KOPT-K1 (cell line): Measurements from ENCODE around the gene CCR2.
"Not testable (repeated sequence)": the region's sequence is repeated elsewhere in the genome, so short reads cannot be mapped to it uniquely, and the experiment has no call there.

Experiments
- H3K27ac ChIP-seq: fragments of 200-600 bp; sonication (generic); 2 replicates; pipeline ENCODE4 v1.5.1; 2016; ENCODE audit warnings: antibody characterized with exemption, mild to moderate bottlenecking, low read depth, low read length; ENCODE audit not compliant: poor library complexity, severe bottlenecking
- H3K36me3 ChIP-seq: fragments of 200-600 bp; sonication (generic); 2 replicates; pipeline ENCODE4 v1.5.1; 2017; ENCODE audit warnings: antibody characterized with exemption, mild to moderate bottlenecking, low read length, moderate library complexity; ENCODE audit not compliant: insufficient read depth
- H3K9me3 ChIP-seq: fragments of 200-600 bp; sonication (generic); 2 replicates; pipeline ENCODE4 v1.5.1; 2017; ENCODE audit warnings: antibody characterized with exemption, low read length, mild to moderate bottlenecking; ENCODE audit not compliant: insufficient read depth, poor library complexity, severe bottlenecking

CCR2 gene

GRCh38 chr3:46353647-46354410, at the start of gene CCR2:
TSS of gene CCR2 (plus strand) at chr3:46354111. CDS start at chr3:46357528, 3,417 bp downstream.
- Histone ChIP-seq H3K36me3 (no peaks in the 10 kb centered on the region), H3K9me3 (no peaks in the 10 kb centered on the region), H3K27ac (peak within 1 kb of the TSS; percentile 18)

- H3K36me3 ChIP-seq: no peaks in the 10 kb centered on the region
- H3K27ac ChIP-seq: no peak overlapping the region
- H3K9me3 ChIP-seq: no peaks in the 10 kb centered on the region
Measured at GRCh38 chr3:46304739-46305138, 49.2 kb upstream of the CCR2 start.

GRCh38 chr3:46312991-46313390, 40.9 kb upstream of the CCR2 start:
- Histone ChIP-seq H3K27ac (no peak overlapping the region), H3K36me3 (no peaks in the 10 kb centered on the region), H3K9me3 (peaks cover 11% of the 10 kb centered on the region)

GRCh38 chr3:46314517-46314916, 39.4 kb upstream of the CCR2 start:
- no peak overlapping the region for H3K27ac ChIP-seq
- no peaks in the 10 kb centered on the region for H3K36me3 ChIP-seq
- H3K9me3 ChIP-seq: peaks cover 11% of the 10 kb centered on the region

GRCh38 chr3:46316206-46316605, 37.7 kb upstream of the CCR2 start:
- Histone ChIP-seq H3K9me3 (peaks cover 11% of the 10 kb centered on the region), H3K36me3 (no peaks in the 10 kb centered on the region), H3K27ac (no peak overlapping the region)

- Histone ChIP-seq H3K9me3 (peaks cover 11% of the 10 kb centered on the region), H3K27ac (no peak overlapping the region), H3K36me3 (no peaks in the 10 kb centered on the region)
Measured at GRCh38 chr3:46318207-46318927, 35.5 kb upstream of the CCR2 start.

GRCh38 chr3:46321461-46322104, 32.3 kb upstream of the CCR2 start:
- Histone ChIP-seq H3K36me3 (no peaks in the 10 kb centered on the region), H3K27ac (no peak overlapping the region), H3K9me3 (peaks cover 8% of the 10 kb centered on the region)

- H3K27ac ChIP-seq: no peak overlapping the region
- no peaks in the 10 kb centered on the region for H3K9me3 ChIP-seq
Measured at GRCh38 chr3:46324036-46324435, 29.9 kb upstream of the CCR2 start.

GRCh38 chr3:46325645-46326300, 28.1 kb upstream of the CCR2 start:
- Histone ChIP-seq H3K36me3 (no peaks in the 10 kb centered on the region), H3K27ac (no peak overlapping the region), H3K9me3 (no peaks in the 10 kb centered on the region)

More at GRCh38 chr3:46324036-46324435, 29.9 kb upstream of the CCR2 start:
- H3K36me3 ChIP-seq: no peaks in the 10 kb centered on the region

- not testable (repeated sequence) for H3K36me3 ChIP-seq, H3K27ac ChIP-seq, H3K9me3 ChIP-seq
Measured at GRCh38 chr3:46330676-46331075, 23.2 kb upstream of the CCR2 start.

GRCh38 chr3:46334741-46335478, 19.0 kb upstream of the CCR2 start:
- Histone ChIP-seq H3K27ac (no peak overlapping the region), H3K36me3 (no peaks in the 10 kb centered on the region), H3K9me3 (peaks cover 30% of the 10 kb centered on the region)

- peaks cover 34% of the 10 kb centered on the region for H3K9me3 ChIP-seq
- H3K27ac ChIP-seq: no peak overlapping the region
- H3K36me3 ChIP-seq: no peaks in the 10 kb centered on the region
Measured at GRCh38 chr3:46335541-46335940, 18.4 kb upstream of the CCR2 start.

- no peaks in the 10 kb centered on the region for H3K36me3 ChIP-seq
- no peak overlapping the region for H3K27ac ChIP-seq
- H3K9me3 ChIP-seq: peaks cover 34% of the 10 kb centered on the region
Measured at GRCh38 chr3:46337911-46338310, 16.0 kb upstream of the CCR2 start.

- Histone ChIP-seq H3K36me3 (no peaks in the 10 kb centered on the region), H3K27ac (no peak overlapping the region), H3K9me3 (peaks cover 34% of the 10 kb centered on the region)
Measured at GRCh38 chr3:46338840-46339239, 15.1 kb upstream of the CCR2 start.
